GM19452 (cell line): Measurements from ENCODE around the gene CDCA7L.
"Not testable (repeated sequence)": the region's sequence is repeated elsewhere in the genome, so short reads cannot be mapped to it uniquely, and the experiment has no call there.

ENCODE experiments used
- ATAC-seq: cut with Tn5 transposase; IDR thresholded peaks from one replicate; pipeline ENCODE4 v1.9.1; 2021; ENCODE audit not compliant: unreplicated experiment

The CDCA7L gene

GRCh38 chr7:21944616-21945453, 864 bp downstream of the CDCA7L start:
- ATAC-seq, result no peak

GRCh38 chr7:21943436-21943835, 2.3 kb downstream of the CDCA7L start:
- no peak for ATAC-seq

GRCh38 chr7:21942955-21943354, 2.7 kb downstream of the CDCA7L start:
- no peak for ATAC-seq

- ATAC-seq, result no peak
Observed at GRCh38 chr7:21941611-21942141, 4.0 kb downstream of the CDCA7L start.

- ATAC-seq, result no peak
Observed at GRCh38 chr7:21939858-21940372, 5.8 kb downstream of the CDCA7L start.

GRCh38 chr7:21939136-21939857, 6.4 kb downstream of the CDCA7L start:
- peak; percentile 71 for ATAC-seq

- ATAC-seq, result no peak
Observed at GRCh38 chr7:21938463-21938862, 7.2 kb downstream of the CDCA7L start.

- no peak for ATAC-seq
Observed at GRCh38 chr7:21934808-21935207, 10.9 kb downstream of the CDCA7L start.

GRCh38 chr7:21933293-21933692, 12.4 kb downstream of the CDCA7L start:
- ATAC-seq, result not testable (repeated sequence)

- no peak for ATAC-seq
Observed at GRCh38 chr7:21927693-21928092, 18.0 kb downstream of the CDCA7L start.

GRCh38 chr7:21926448-21926847, 19.3 kb downstream of the CDCA7L start:
- no peak for ATAC-seq

- no peak for ATAC-seq
Observed at GRCh38 chr7:21923658-21924057, 22.0 kb downstream of the CDCA7L start.

GRCh38 chr7:21922605-21923004, 23.1 kb downstream of the CDCA7L start:
- no peak for ATAC-seq

GRCh38 chr7:21920936-21921335, 24.8 kb downstream of the CDCA7L start:
- no peak for ATAC-seq

GRCh38 chr7:21918216-21918615, 27.5 kb downstream of the CDCA7L start:
- ATAC-seq, result no peak

- no peak for ATAC-seq
Observed at GRCh38 chr7:21916629-21917028, 29.1 kb downstream of the CDCA7L start.

- no peak for ATAC-seq
Observed at GRCh38 chr7:21916176-21916575, 29.5 kb downstream of the CDCA7L start.

GRCh38 chr7:21915140-21915539, 30.6 kb downstream of the CDCA7L start:
- ATAC-seq, result no peak

GRCh38 chr7:21914671-21915070, 31.0 kb downstream of the CDCA7L start:
- ATAC-seq, result no peak

GRCh38 chr7:21912931-21913780, 32.5 kb downstream of the CDCA7L start:
- no peak for ATAC-seq

- no peak for ATAC-seq
Observed at GRCh38 chr7:21912305-21912704, 33.4 kb downstream of the CDCA7L start.
